HG03159 (cell line): ENCODE measurements around the gene AP3S2.
"Not testable (repeated sequence)": the region's sequence is repeated elsewhere in the genome, so short reads cannot be mapped to it uniquely, and the experiment has no call there.

Source experiments
- ATAC-seq: cut with Tn5 transposase; IDR thresholded peaks from one replicate; pipeline ENCODE4 v1.9.1; 2021; ENCODE audit warnings: mild to moderate bottlenecking, moderate library complexity; ENCODE audit not compliant: unreplicated experiment

Gene AP3S2

DNA sequence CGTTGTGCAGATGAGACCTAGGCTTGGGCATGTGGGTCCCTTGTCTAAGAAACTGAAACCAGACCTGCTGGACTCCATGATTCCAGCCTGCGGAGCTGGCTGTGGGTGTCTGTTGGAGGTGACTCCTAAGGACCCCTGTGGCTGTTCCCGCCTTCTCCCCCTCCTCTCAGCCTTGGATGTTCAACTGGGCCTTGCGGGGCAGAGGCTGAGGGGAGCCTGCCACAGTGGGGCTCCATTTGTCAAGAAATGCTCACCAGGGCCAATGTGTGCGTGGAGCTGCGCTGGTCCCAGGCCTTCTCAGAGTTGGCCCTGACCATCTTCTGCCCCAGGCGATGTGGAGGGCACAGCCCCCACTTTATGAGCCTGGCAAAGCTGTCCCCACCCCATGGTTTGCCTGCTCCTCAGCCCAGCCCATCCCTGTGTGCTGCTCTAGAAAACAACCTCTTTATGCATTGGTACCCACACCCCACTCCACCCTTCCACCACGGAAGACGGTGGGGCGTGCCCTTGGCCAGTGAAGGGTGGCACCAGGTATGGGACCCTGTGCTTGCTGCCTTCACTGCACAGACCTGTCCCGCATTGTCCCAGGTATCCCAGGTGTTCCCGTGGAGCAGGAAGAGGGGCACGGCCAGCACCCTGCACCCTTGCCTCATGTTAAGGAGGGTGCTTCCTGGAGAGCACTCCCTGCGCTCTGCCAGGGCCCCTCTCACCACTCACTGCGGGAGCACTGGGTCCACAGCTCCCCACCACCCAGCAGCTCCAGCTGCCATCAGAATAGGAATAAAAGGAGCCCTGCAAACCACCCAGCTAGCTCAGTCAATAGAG lies 109.7 kb downstream of the AP3S2 start:
- ATAC-seq = no peak

DNA sequence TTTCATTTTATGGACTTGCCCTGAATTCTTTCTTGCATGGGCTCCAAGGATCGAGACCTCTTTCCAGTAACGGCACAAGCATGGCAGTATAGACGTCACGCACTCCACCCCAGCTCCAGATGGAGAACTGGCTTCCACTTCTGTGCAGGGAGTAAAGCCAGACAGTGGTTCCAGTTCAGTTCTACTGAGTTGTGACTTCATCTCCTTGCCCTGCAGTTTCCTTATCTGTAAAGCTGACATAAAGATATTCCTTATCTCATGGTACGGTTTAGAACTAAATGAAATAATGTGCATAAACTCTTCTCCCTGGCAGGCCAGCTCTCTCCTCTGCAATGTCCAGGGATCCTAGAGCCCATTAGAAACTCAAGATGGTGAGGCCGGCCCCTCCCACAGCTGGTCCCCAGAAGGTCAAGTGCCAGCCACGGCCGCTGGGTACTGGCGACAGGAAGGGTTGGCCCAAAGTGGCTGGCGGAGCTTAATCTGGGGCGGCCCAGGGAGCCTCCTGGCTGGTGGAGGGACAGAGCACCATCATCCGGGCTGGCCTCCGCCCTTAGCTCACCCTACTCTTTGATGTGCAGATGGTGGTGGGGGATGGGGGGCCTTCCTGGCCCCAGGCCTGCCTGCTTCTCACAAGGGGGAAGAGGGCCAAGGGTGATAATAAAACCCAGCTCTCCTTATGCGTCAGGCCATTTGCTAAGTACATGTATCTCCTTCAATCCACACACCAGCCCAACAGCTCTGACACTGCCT lies 110.5 kb downstream of the AP3S2 start:
- ATAC-seq = no peak

DNA sequence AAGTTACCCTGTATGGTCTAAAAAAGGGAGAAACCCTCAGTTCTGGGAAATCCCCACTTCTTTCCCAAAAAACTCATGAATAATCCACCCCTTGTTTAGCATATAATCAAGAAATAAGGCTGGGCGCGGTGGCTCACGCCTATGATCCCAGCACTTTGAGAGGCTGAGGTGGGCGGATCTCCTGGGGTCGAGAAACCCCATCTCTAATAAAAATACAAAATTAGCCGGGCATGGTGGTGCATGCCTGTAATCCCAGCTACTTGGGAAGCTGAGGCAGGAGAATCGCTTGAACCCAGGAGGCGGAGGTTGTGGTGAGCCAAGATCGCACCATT lies 111.2 kb downstream of the AP3S2 start:
- ATAC-seq = not testable (repeated sequence)

DNA sequence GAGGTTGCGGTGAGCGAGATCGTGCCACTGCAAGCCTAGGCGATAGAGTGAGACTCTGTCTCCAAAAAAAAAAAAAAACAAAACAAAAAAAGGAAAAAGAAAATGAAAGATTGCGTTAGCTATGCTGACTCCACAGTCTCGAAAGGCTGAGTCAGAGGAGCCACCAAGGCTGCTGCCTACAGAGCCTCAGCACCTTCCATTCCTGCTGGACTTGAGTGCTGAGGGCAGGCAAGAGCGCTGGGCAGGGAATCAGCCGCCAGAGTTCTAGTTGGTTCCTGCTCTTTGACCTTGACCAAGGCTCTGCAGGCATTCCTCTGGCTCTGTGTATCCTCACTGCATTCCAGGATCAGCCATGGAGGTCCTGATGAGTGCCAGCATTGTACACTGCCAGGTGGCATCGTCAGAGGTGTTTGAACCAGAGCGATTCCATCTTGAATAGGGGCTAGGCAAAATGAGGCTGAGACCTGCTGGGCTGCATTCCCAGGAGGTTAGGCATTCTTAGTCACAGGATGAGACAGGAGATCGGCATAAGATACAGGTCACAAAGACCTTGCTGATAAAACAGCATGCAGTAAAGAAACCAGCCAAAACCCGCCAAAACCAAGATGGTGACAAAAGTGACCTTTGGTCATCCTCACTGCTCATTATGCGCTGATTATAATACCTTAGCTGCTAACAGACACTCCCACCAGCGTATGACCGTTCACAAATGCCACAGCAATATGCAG lies 111.7 kb downstream of the AP3S2 start:
- ATAC-seq = no peak

DNA sequence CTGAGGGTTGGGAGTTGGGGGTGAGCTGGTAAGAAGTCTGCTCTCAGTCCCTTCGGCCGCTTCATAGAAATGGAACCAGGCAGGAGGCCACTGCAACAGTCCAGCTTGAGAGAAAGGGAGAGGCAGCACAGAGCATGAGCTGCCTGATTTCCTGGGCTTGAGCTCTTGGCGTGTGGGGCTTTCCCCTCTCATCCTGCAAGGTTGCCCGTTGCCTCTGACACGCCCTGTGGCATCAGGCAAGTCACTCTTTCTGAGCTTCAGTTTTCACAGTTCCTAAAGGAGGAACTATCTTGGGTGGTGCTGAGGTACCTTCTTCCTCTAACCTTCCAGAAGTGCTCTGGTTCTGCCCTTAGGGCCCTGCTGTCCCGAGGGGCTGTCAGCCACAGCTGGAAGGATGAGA lies 112.7 kb downstream of the AP3S2 start:
- ATAC-seq = no peak

DNA sequence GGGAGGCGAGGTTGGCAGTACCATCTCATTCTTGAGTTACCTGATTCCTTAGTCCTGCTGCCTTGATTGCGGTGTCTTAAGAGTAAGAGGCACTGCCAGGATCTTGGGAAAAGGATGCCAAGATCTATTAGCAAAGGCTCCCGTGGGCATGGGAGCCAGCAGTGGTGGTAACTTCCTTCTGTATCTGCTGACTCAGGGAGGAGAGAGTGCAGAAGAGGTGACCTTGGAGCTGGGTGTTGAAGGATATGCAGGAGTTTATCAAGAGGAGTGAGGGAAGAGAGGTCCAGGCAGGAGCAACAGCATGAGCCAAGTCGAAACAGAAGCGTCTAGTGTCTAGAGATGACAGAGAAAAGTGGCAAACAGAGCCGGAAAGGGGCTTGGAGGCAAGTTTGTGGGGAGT lies 113.2 kb downstream of the AP3S2 start:
- ATAC-seq = no peak
